ENCODE results near the gene TNS1.

Gene TNS1

GRCh38 chr2:217755027-217755745, 247.6 kb downstream of the TNS1 start:
- no peak for DNase-seq

DNA sequence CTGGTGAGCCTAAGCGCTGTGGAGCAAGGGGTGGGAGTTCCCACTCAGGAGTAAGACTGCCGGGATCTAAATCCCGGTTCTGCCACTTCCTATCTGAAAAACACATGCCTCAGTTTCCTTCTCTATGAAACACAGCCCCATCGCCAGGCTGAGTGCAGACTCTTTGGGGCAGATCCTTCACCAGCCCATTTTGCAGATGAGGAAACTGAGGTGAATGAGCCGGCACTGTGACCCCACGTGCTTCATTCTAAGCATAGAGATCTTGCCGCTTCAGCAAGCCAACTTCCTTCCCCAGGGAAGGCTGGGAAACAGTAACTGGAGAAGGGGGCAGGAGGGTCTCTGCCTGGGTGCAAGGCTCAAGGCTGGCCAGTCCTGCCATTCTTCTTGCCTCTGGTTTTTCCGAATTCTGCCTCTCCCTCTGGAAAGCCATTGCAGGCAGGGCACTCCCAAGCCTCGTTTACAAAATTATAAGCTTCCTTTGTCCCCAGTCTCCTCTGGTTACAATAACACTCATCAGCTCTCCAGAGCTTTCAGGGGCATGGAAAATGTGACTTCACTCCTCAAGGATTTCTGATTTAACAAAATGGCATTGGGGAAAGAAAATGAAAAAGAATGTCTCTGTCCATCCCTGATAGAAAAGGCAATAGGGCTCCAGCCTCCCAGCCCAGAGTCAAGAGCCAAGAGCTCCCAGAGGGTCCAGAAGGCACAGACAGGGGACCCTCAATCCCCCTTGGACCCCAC, 249.2 kb downstream of the TNS1 start:
- DNase-seq, result no peak

DNA sequence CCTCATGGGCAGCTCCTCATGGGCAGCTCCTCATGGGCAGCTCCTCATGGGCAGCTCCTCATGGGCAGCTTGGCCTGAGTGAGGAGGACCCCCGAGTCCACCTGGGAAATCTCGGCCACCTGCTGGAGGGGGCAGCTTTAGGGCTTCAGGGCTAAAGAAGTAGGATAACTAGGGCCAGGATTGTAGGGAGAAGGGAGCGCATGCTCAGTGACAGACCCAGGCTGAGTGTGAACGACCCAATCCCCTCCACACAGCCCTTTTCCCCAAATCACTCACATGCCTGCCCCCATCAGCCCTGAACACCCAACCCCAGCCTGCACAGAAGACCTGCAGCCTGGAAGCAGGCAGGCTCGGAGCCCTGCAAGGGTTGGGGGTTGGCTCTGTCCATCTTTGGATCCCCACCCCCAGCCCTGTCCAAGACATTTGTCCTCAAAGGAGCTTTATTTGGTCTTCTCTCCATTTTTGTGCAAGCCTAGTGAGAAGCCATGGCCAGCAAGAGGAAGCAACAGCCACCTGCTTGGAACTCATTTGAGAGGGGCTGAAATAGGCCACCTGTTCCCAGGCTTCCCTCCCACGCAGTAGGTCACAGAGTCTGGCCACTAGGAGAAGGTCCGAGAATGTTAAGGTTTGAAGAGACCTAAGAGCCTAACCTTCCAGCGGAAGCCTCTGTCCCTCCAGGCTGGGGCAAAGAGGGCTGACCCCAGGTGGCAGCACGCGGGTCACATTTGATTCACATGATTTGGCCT, 249.9 kb downstream of the TNS1 start:
- DNase-seq, result no peak

DNA sequence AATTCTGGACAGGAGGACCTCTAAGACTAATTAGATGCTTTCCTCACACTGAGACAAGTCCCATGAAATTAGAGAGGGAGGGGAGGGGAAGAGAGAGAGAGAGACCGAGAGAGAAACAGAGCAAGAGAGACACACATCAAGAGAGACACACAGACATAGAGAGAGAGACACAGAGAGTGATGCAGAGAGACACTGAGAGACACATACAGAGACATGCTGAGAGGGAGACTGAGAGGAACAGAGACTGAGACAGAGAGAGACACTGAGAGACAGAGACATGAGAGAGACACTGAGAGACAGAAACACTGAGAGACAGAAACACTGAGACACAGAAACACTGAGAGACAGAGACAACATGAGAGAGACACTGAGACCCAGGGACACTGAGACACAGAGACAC, 250.8 kb downstream of the TNS1 start:
- no peak for DNase-seq

DNA sequence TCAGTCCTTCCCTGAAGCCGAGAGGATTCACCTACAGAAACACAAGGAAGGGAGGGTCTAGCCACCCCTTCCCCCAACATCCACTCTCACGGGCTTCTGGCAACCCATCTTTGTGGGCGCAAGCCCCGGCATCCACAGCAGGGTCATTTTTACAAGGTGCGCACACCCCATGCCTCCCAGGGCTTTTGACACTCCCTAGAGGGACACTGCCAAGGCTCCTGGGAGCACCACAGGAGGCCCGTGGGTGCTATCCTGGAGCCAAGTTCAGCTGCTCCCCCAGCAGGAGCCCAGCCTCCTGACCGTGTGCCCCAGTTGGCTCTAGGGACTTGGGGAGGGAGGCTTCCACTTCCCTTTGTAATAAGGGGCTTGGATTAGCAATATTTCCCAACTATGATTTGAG, 251.6 kb downstream of the TNS1 start:
- no peak for DNase-seq
